NOMO-1 (cell line): ENCODE measurements around the gene SPATA46.

ENCODE experiments used
- DNase-seq, 2 experiments: peaks; one replicate each; lab custom pipeline; 2025; ENCODE audit not compliant: unreplicated experiment in 2 of 2; lab: John Stamatoyannopoulos, UW

The SPATA46 gene

DNA sequence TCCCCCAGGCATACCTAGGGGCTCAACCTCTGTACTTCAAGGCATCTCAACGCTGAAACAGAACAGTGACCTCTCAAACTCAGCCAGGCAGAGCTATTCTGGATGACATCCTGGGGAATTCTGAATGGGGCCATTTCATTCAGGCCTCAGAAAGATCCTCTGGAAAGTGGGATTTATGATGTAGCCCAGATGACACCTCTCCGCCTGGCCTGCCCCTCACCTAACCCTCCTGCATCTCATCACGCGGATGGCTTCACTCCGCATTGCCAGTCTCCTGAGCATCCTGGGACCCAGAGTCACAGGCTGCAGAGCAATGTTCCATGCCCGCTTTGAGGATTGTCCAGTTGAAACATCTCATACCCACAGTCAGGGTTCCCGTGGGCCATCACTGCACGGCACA lies 1.2 kb downstream of the SPATA46 start:
- no peak for DNase-seq

GRCh38 chr1:162374406-162374805 lies 2.2 kb downstream of the SPATA46 start:
- no peak for DNase-seq

DNA sequence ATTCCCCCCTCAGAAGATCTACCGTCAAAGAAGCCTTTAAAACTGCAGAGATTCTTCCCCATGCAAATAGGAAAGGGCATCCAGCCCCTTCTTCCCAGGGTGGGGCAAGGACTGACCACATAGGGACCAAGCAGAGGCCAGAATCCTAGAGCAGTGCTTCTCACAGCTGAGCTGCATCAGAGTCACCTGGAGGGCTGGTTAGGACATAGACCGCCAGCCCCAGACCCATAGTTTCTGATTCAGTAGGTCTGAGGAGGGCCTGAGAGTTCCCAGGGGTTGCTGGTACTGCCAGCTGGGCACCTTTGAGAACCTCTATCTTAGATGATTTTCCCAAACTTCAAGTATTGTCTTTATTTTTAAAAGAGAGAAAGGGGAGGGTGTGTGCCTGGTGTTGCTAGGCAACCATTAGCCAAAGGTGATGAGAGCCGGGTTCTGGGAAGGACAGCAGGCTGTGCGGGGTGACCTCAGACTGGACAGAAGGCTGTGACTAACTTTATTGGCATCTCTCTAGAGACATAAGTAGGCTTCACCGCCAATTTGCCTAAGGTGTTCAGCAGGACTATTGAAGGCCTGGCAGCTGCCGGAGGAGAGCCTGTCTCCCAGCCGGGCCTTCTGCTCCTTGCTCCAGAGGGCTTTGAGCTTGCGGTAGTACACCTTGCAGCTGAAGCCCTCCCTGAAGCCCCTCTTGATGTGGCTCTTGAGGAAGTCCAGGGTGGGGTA lies 3.0 kb downstream of the SPATA46 start:
- no peak for DNase-seq

DNA sequence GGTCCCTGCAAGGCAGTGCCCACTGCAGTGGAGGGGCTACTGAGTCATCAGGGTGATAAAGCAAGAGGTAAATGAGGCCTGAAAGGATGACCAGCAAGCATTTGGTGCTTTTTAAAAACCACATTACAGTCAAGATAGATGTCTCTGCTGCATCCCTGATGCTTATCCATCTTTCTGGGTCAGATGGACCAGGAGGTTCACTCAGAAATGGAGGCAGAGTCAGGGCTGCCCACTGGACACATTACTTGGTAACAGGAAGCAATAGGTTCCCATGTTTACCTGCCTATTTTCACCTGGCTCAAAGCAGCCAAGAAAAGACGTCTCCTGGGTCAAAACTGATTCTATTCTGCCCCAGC lies 3.6 kb downstream of the SPATA46 start:
- DNase-seq, result no peak

DNA sequence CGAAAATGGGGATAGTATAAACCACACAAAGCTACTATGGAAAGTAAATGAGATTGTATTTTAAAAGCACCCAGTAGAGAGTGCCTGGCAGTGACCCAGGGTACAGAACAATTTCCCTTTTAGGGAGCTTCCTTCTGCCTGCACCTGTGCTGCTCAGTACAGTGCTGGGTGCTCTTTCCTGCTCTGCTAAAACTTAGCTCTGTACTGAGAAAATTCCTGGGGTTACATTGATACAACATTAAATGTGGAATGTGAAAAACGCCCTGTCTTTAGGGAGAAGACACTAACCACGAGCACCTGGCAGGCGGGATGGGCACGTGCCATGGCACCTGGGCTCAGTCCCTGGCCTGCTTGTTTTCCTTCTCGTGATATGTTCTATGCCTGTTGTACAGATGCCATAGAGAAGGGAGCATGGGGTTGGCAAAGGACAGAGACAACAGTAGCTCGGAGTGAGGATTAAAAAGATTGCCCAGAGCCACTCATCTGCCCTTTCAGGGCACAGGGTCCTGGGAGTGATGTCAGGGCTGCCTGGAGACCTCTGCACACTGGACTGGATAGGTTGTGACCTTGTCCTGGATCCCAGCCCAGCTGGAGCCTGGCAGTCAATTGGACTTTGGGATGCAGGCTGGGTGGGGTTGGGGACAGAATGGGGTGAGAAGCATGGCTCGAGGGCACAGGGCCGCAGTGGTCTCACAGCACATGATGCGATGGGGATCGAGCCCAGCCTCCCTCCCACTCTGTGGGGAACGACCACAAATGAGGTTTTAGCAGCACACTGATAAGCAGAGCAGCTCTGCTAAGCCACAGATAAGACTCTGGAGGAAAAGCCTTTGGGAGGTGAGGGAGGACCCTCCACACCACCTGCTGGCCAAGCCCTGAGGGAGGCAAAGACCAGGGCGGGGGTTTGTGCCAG lies 4.2 kb downstream of the SPATA46 start:
- no peak for DNase-seq

DNA sequence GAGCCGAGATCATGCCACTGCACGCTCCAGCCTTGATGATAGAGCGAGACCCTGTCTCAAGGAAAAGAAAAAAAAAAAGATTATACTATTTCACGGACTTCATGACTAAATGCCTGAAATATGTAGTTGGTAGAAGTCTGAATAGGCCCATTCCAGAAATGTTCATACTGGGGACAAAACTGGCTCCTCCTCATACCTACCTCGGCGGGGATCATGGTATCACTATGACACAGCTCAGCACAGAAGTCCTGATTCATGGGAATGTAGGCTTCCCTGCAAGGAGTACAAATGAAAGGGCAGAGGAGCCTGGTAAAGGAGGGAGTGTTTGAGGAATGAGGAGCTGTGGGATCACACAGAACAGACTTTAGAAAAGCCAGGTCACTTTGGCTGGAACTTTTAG lies 5.0 kb downstream of the SPATA46 start:
- no peak for DNase-seq

DNA sequence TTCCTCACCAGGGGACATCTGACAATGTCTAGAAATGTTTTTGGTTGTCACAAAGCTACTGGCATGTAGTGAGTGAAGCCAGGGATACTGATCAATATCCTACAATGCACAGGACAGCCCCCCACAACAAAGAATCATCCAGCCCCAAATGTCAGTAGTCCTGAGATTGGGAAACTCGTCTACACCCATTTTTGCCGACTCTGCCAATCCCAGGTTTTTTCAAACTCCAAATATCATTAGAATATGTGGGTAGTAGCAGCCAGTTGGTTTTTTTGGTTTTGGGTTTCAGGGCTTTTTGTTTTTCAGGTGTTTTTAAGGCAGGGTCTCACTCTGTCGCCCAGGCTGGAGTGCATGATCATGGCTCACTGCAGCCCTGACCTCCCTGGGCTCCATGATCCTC lies 5.9 kb downstream of the SPATA46 start:
- no peak for DNase-seq

GRCh38 chr1:162370161-162370560 lies 6.5 kb downstream of the SPATA46 start:
- no peak for DNase-seq

- no peak for DNase-seq
Measured at GRCh38 chr1:162369571-162369970, 7.1 kb downstream of the SPATA46 start.

- no peak for DNase-seq
Measured at GRCh38 chr1:162368451-162368850, 8.2 kb downstream of the SPATA46 start.

GRCh38 chr1:162367772-162368171 lies 8.9 kb downstream of the SPATA46 start:
- no peak for DNase-seq

DNA sequence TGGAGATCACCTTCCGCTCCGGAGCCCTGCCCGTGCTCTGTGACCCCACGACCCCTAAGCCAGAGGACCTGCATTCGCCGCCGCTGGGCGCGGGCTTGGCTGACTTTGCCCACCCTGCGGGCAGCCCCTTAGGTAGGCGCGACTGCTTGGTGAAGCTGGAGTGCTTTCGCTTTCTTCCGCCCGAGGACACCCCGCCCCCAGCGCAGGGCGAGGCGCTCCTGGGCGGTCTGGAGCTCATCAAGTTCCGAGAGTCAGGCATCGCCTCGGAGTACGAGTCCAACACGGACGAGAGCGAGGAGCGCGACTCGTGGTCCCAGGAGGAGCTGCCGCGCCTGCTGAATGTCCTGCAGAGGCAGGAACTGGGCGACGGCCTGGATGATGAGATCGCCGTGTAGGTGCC lies 9.6 kb downstream of the SPATA46 start:
- no peak for DNase-seq

DNA sequence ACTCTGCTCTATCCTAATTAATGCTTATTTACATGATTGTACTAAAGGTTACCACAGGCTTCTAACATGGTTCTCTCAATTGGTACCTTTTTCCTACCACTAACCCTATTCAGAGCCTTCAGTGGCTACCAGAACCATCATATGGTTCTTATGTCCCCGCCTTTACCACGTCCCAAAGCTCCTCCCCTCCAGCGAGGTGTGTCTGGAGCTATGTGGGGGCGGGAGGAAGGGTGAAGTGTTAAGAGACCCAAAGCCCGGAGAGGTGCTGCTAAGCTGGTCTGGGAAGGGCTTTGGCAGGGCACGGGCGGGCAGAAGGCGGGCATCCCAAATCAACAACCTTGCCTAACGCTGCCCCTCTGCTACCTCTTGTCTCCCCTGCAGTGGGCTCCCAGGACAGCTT lies 10.0 kb downstream of the SPATA46 start:
- no peak for DNase-seq

- no peak for DNase-seq
Measured at GRCh38 chr1:162366149-162366548, 10.5 kb downstream of the SPATA46 start.

DNA sequence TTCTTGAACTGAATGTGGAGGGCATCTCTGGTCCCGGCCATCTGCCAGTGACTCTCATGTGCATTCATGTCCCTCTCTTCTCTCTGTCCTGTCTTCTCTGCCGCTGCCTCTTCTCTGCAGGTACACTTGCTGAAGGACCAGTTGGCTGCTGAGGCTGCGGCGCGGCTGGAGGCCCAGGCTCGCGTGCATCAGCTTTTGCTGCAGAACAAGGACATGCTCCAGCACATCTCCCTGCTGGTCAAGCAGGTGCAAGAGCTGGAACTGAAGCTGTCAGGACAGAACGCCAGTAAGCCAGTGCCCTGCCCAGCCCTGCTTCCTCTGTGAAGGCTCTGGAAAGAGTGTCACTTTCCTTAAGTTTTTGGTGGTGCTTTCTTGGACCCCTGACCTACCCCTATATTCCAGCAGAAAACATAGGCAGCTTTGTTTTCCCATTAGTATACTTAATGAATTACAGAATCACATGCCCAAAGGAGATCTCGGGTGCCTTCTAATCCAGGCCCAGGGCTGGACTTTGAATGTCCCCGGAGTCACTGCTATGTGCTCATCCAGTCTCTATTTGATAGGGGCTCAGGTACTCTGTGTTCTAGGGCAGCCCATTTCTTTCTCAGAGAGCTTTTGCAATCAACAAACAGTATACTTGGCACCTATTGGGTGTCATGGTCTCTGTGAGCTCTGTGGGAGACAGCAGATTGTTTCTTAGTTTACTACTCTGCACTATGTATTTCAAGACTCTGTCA lies 11.2 kb downstream of the SPATA46 start:
- no peak for DNase-seq

DNA sequence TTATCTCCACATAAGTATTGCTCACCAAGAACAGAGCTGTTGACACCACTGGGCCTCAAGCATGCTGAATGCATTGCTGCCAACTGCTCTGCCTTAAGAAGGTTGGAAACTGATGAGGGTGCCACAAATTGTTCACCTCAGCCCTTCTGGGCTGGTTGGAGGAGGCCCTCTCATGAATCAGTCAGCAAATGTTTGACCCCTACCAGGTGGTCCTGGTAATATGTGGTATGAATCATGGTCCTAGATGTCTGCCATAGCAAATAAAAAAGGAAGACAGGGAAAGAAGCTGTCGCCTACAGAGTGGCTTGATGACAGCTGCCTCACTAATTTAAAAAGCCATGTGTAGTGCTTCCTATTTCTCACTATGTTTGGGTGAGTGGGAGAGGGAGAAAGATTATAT lies 12.2 kb downstream of the SPATA46 start:
- DNase-seq, result no peak

DNA sequence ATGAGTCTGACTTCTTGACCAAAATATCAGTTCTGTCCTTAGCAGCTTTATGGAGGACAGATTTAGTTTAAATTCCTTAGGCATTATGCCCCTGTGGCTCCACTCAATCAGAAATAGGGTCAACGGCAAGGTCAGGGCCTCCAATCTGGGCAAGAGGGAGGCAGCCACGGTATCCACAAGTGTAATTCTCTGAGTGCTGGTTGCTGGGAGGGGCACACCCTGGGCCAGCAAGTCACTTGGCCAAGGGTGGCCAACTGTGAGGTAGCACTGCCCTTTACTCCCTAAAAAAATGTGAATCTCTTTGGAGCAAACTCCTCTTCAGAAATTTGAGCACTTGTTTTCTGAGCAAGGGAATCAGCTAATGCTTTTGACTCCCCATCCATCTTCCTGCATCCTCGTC lies 12.8 kb downstream of the SPATA46 start:
- DNase-seq, result no peak

DNA sequence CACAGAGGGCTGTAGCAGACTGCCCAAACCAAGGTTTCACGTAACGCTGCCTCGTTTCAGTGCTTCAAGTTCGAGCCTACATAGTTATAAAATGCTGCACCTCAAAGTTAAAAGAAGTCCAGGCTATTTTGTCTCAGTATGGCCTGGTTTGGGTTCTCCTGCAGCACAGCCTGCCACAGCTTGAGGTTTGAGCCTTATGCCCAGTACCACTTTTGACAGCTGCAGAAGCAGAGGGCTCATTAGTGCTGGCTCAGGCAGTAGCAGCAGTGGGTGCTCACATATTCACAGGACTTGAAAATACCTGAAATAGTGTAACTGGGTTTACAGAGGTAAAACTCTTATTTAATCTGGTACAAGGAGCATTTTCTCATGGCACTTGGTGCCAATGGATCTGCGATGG lies 15.3 kb downstream of the SPATA46 start:
- DNase-seq, result no peak

- DNase-seq, result no peak
Measured at GRCh38 chr1:162360874-162361260, 15.8 kb downstream of the SPATA46 start.

- no peak for DNase-seq
Measured at GRCh38 chr1:162360237-162360873, 16.3 kb downstream of the SPATA46 start.
